ENCODE measurements around the gene MAP4K4. TPM values are rescaled to one million over a fixed set of nuclear protein-coding genes. Genes with fewer than 3 reads are reported as not detected.

Gene MAP4K4
- total and polyA plus RNA-seq, 2 experiments from 2014 or later = 61.6 to 131 TPM

DNA sequence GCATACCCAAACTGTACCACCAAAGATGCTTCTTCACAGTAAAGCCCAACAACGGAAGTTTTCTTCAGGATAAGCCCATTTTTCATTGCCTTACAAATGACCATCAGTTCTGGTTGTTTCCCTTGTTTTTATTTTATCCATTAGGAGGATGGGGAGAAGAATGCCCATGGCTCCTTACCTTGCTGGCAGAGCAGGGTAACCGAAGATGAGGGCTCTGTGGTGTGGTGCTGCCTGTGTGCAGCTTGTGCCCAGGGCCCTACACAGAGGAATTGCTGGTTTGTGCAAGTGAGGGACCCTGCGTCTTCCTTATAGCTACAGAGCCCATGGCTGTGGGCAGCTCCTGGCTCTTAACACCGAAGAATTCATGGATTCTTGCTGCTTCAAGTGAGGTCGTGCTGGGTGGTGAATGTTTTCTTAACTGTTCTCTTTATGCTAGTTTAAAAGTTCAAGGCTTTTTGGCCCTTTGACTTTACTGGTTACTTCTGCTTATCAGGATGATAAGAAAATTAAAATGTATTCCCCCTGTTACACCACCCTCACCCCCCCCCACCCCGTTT is 110.6 kb downstream of the MAP4K4 start:
- no peak overlapping the region for H3K27ac ChIP-seq

GRCh38 chr2:101809698-101810097 is 112.2 kb downstream of the MAP4K4 start:
- Histone ChIP-seq H3K36me3 (no peaks in the 10 kb centered on the region), H3K4me3 (no peak overlapping the region), H3K9me3 (ENCODE audit: low read depth) (no peaks in the 10 kb centered on the region), H3K27ac (no peak overlapping the region), H3K4me1 (ENCODE audit: low read depth) (peaks cover 26% of the 10 kb centered on the region), H3K27me3 (no peaks in the 10 kb centered on the region)
- DNase-seq (ENCODE audit: low read depth in 1 of 2, low spot score in 1 of 2) = no peak
- TF ChIP-seq CTCF (IDR thresholded peaks at IDR 0.05; ENCODE audit: low read depth, low read length) = no peak

More for the DNA sequence above, 110.6 kb downstream of the MAP4K4 start:
- Histone ChIP-seq H3K27me3 (no peaks in the 10 kb centered on the region), H3K4me1 (ENCODE audit: low read depth) (peaks cover 25% of the 10 kb centered on the region), H3K36me3 (no peaks in the 10 kb centered on the region), H3K4me3 (no peak overlapping the region), H3K9me3 (ENCODE audit: low read depth) (no peaks in the 10 kb centered on the region)
- TF ChIP-seq CTCF (IDR thresholded peaks at IDR 0.05; ENCODE audit: low read depth, low read length) = no peak
- DNase-seq (ENCODE audit: low read depth in 1 of 2, low spot score in 1 of 2) = no peak

GRCh38 chr2:101811226-101812015 is 113.9 kb downstream of the MAP4K4 start:
- no peaks in the 10 kb centered on the region for H3K27me3 ChIP-seq
- no peak for TF ChIP-seq CTCF (IDR thresholded peaks at IDR 0.05; ENCODE audit: low read depth, low read length)
- no peak overlapping the region for H3K4me3 ChIP-seq
- H3K27ac ChIP-seq = no peak overlapping the region
- H3K36me3 ChIP-seq = no peaks in the 10 kb centered on the region
- no peaks in the 10 kb centered on the region for H3K9me3 ChIP-seq (ENCODE audit: low read depth)
- no peak for DNase-seq (ENCODE audit: low read depth in 1 of 2, low spot score in 1 of 2)
- peaks cover 11% of the 10 kb centered on the region for H3K4me1 ChIP-seq (ENCODE audit: low read depth)

- H3K4me1 ChIP-seq (ENCODE audit: low read depth) = peaks cover 5% of the 10 kb centered on the region
- H3K36me3 ChIP-seq = no peaks in the 10 kb centered on the region
- H3K27ac ChIP-seq = no peak overlapping the region
- no peaks in the 10 kb centered on the region for H3K27me3 ChIP-seq
- H3K4me3 ChIP-seq = no peak overlapping the region
- no peak for TF ChIP-seq CTCF (IDR thresholded peaks at IDR 0.05; ENCODE audit: low read depth, low read length)
- DNase-seq (ENCODE audit: low read depth in 1 of 2, low spot score in 1 of 2) = no peak
- H3K9me3 ChIP-seq (ENCODE audit: low read depth) = no peaks in the 10 kb centered on the region
These were observed 114.7 kb downstream of the MAP4K4 start for GRCh38 chr2:101812226-101812625.

GRCh38 chr2:101814752-101815151 is 117.2 kb downstream of the MAP4K4 start:
- TF ChIP-seq CTCF (IDR thresholded peaks at IDR 0.05; ENCODE audit: low read depth, low read length) = no peak
- peaks cover 9% of the 10 kb centered on the region for H3K4me1 ChIP-seq (ENCODE audit: low read depth)

More at GRCh38 chr2:101814752-101815151, 117.2 kb downstream of the MAP4K4 start:
- Histone ChIP-seq H3K4me3 (no peak overlapping the region), H3K27me3 (no peaks in the 10 kb centered on the region), H3K27ac (no peak overlapping the region), H3K36me3 (no peaks in the 10 kb centered on the region), H3K9me3 (ENCODE audit: low read depth) (no peaks in the 10 kb centered on the region)
- no peak for DNase-seq (ENCODE audit: low read depth in 1 of 2, low spot score in 1 of 2)
